GM12878 (cell line): ENCODE results near the gene TOMT. TPM values are rescaled to one million over a fixed set of nuclear protein-coding genes. Genes with fewer than 3 reads are reported as not detected.
A peak's percentile ranks its signal among the peaks of the same experiment; 100 is the strongest.

Experiments used
- ATF7 ChIP-seq: fragments of 450-650 bp; IDR thresholded peaks from 2 replicates; pipeline ENCODE4 v1.6.1; 2016; ENCODE audit warnings: low read depth, mild to moderate bottlenecking
- DPF2 ChIP-seq: fragments of 450-650 bp; IDR thresholded peaks from 2 replicates; pipeline ENCODE4 v1.6.1; 2017; ENCODE audit warnings: mild to moderate bottlenecking
- EED ChIP-seq: sonication (generic); IDR thresholded peaks from 2 replicates; pipeline ENCODE4 v1.6.1; 2016; ENCODE audit warnings: antibody characterized with exemption, low read depth
- FOS ChIP-seq: IDR thresholded peaks from 3 replicates; pipeline ENCODE4 v1.6.1; 2011; ENCODE audit warnings: borderline replicate concordance; ENCODE audit not compliant: insufficient read length; ENCODE audit errors: extremely low read depth
- HDGF ChIP-seq: fragments of 450-650 bp; IDR thresholded peaks from 2 replicates; pipeline ENCODE4 v1.6.1; 2016; ENCODE audit warnings: antibody characterized with exemption
- KAT2A ChIP-seq: conservative IDR thresholded peaks from 2 replicates; pipeline ENCODE4 v1.6.1; 2011; ENCODE audit warnings: low read depth, low read length; ENCODE audit not compliant: control insufficient read depth
- KDM1A ChIP-seq: fragments of 200-600 bp; sonication (generic); IDR thresholded peaks from 2 replicates; pipeline ENCODE4 v1.6.1; 2016; ENCODE audit warnings: borderline replicate concordance
- MEF2B ChIP-seq: fragments of 450-650 bp; IDR thresholded peaks from 2 replicates; pipeline ENCODE4 v1.6.1; 2018; ENCODE audit warnings: mild to moderate bottlenecking, moderate library complexity; ENCODE audit not compliant: partially characterized antibody, poor library complexity, severe bottlenecking
- NR2F1 ChIP-seq: fragments of 450-650 bp; conservative IDR thresholded peaks from 2 replicates; pipeline ENCODE4 v1.6.1; 2017; ENCODE audit warnings: mild to moderate bottlenecking
- PAX8 ChIP-seq: fragments of 450-650 bp; IDR thresholded peaks from 2 replicates; pipeline ENCODE4 v1.6.1; 2017; ENCODE audit warnings: mild to moderate bottlenecking, moderate library complexity
- PML ChIP-seq: IDR thresholded peaks from 2 replicates; pipeline ENCODE4 v1.6.1; 2012; ENCODE audit warnings: low read length, inconsistent platforms
- POU2F2 ChIP-seq: IDR thresholded peaks from 3 replicates; pipeline ENCODE4 v1.6.1; 2011; ENCODE audit warnings: low read depth, mild to moderate bottlenecking, low read length, borderline replicate concordance
- WRNIP1 ChIP-seq: IDR thresholded peaks from 2 replicates; pipeline ENCODE4 v1.6.1; 2011; ENCODE audit warnings: low read depth, low read length, improper control_type of control experiment, borderline replicate concordance
- ZNF274 ChIP-seq: IDR thresholded peaks from one replicate; pipeline ENCODE4 v1.8.0; 2011; ENCODE audit not compliant: insufficient read length, insufficient read depth
- ZNF384 ChIP-seq: IDR thresholded peaks from 2 replicates; pipeline ENCODE4 v1.6.1; 2012; ENCODE audit warnings: low read depth, mild to moderate bottlenecking, low read length, improper control_type of control experiment, borderline replicate concordance
- polyA plus RNA-seq, 11 experiments: library from polyadenylated mRNA; depleted of rRNA in 4 of 11; unstranded in 6 of 11; stranded (reverse) in 5 of 11; fragments of >200 nt; fragmentation: Nextera tagmentation in 4 of 11; fragmentation: Illumina TruSeq in 1 of 11; extraction: Ambion mirVana in 4 of 11; extraction: Trizol in 1 of 11; gene quantifications; 1 replicate in 1 of 11; 2 replicates in 10 of 11; pipeline versions ENCODE4 v1.2.1 to v1.2.3, GENCODE V29; 2011 to 2016; ENCODE audit warnings: inconsistent platforms in 2 of 11, missing spikeins in 2 of 11, low read depth in 1 of 11
- total RNA-seq, 4 experiments: library from RNA; depleted of rRNA in 3 of 4; stranded (reverse); fragments of >200 nt in 3 of 4; fragmentation: Illumina TruSeq in 1 of 4; extraction: Trizol in 1 of 4; gene quantifications; 2 replicates each; pipeline versions ENCODE4 v1.2.1 to v1.2.3, GENCODE V29; 2013 to 2021
- TF ChIP-seq, protein P1 (sequence below): IDR thresholded peaks from 2 replicates; pipeline ENCODE4 v1.6.1; 2011; ENCODE audit warnings: low read depth, low read length, improper control_type of control experiment, borderline replicate concordance
- TF ChIP-seq, protein P2 (sequence below): fragments of 450-650 bp; IDR thresholded peaks from 2 replicates; pipeline ENCODE4 v1.6.1; 2018; ENCODE audit warnings: borderline replicate concordance, mild to moderate bottlenecking; ENCODE audit not compliant: partially characterized antibody
- TF ChIP-seq, protein P3 (sequence below): IDR thresholded peaks from 2 replicates; pipeline ENCODE4 v1.6.1; 2011; ENCODE audit warnings: mild to moderate bottlenecking, low read depth, low read length, moderate library complexity; ENCODE audit not compliant: insufficient replicate concordance
- TF ChIP-seq, protein P4 (sequence below): fragments of 450-650 bp; formaldehyde crosslinking; IDR thresholded peaks from 2 replicates; pipeline ENCODE4 v1.5.0; 2022; ENCODE audit warnings: mild to moderate bottlenecking, missing genetic modification characterization

Gene TOMT
- total and polyA plus RNA-seq, 10 of the 15 experiments (the other 5 are each of a cell fraction or from before 2014, with no cell fraction given) = not detected

DNA sequence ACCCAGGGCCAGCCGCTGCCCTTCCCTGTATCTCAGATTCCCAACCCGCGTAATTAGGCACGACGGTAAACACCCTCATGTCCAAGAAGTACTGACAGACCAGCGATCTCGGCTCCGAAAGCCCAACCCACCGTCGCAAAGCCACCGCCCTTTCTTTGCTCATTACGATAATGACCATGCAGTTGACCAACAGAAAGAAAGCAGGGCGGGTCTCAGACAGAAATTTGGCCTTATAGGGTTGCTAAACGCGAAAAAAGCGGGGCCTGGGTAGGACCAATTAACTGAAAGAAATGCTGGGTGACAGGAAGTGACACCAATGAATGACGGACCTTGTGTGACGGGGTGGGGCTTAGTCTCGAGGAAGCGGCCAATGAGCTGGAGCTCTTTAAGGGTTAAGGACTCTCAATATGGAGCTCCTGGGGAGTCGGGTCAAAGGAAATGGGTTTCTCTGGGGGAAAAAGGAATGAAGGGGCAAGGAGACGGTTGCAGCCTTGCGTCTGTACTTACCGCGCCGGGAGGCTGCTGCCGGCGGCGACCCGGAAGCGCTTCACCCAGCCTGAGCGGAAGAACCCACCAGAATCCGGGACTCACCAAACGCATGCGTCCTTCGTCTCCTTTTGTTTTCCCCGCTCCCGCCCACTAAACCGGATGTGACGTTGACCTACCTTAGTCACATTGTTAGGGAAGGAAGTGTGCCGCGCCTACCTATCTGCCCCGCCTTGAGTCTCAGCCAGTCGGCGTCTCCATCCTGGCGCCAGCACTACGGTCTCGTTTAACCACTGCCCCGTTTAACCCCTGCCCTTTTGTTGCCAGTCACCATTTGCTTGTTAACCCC is 6.6 kb downstream of the TOMT start, which contains the start of gene ANAPC15 (continued):
- TF ChIP-seq FOS (peak; percentile 54), KAT2A (no peak), PML (peak; percentile 96), MEF2B (no peak), PAX8 (no peak), POU2F2 (peak; percentile 88; the same call in 2 of the 3 replicates), DPF2 (peak; percentile 79; the same call in 1 of the 2 replicates), WRNIP1 (no peak), EED (0 out of 2 replicates have a peak, but pooled peaks have one; percentile 10), ATF7 (peak; percentile 65), KDM1A (no peak), HDGF (peak; percentile 27; the same call in 1 of the 2 replicates), ZNF274 (no peak), NR2F1 (peak; percentile 89), ZNF384 (peak; percentile 79)
- TF ChIP-seq, protein P1, sequence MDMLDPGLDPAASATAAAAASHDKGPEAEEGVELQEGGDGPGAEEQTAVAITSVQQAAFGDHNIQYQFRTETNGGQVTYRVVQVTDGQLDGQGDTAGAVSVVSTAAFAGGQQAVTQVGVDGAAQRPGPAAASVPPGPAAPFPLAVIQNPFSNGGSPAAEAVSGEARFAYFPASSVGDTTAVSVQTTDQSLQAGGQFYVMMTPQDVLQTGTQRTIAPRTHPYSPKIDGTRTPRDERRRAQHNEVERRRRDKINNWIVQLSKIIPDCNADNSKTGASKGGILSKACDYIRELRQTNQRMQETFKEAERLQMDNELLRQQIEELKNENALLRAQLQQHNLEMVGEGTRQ = no peak; the same call in 1 of the 2 replicates
- TF ChIP-seq, protein P2, sequence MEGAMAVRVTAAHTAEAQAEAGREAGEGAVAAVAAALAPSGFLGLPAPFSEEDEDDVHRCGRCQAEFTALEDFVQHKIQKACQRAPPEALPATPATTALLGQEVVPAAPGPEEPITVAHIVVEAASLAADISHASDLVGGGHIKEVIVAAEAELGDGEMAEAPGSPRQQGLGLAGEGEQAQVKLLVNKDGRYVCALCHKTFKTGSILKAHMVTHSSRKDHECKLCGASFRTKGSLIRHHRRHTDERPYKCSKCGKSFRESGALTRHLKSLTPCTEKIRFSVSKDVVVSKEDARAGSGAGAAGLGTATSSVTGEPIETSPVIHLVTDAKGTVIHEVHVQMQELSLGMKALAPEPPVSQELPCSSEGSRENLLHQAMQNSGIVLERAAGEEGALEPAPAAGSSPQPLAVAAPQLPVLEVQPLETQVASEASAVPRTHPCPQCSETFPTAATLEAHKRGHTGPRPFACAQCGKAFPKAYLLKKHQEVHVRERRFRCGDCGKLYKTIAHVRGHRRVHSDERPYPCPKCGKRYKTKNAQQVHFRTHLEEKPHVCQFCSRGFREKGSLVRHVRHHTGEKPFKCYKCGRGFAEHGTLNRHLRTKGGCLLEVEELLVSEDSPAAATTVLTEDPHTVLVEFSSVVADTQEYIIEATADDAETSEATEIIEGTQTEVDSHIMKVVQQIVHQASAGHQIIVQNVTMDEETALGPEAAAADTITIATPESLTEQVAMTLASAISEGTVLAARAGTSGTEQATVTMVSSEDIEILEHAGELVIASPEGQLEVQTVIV = peak; percentile 77
- TF ChIP-seq, protein P3, sequence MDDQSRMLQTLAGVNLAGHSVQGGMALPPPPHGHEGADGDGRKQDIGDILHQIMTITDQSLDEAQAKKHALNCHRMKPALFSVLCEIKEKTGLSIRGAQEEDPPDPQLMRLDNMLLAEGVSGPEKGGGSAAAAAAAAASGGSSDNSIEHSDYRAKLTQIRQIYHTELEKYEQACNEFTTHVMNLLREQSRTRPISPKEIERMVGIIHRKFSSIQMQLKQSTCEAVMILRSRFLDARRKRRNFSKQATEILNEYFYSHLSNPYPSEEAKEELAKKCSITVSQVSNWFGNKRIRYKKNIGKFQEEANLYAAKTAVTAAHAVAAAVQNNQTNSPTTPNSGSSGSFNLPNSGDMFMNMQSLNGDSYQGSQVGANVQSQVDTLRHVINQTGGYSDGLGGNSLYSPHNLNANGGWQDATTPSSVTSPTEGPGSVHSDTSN = peak; percentile 96
- TF ChIP-seq, protein P4, sequence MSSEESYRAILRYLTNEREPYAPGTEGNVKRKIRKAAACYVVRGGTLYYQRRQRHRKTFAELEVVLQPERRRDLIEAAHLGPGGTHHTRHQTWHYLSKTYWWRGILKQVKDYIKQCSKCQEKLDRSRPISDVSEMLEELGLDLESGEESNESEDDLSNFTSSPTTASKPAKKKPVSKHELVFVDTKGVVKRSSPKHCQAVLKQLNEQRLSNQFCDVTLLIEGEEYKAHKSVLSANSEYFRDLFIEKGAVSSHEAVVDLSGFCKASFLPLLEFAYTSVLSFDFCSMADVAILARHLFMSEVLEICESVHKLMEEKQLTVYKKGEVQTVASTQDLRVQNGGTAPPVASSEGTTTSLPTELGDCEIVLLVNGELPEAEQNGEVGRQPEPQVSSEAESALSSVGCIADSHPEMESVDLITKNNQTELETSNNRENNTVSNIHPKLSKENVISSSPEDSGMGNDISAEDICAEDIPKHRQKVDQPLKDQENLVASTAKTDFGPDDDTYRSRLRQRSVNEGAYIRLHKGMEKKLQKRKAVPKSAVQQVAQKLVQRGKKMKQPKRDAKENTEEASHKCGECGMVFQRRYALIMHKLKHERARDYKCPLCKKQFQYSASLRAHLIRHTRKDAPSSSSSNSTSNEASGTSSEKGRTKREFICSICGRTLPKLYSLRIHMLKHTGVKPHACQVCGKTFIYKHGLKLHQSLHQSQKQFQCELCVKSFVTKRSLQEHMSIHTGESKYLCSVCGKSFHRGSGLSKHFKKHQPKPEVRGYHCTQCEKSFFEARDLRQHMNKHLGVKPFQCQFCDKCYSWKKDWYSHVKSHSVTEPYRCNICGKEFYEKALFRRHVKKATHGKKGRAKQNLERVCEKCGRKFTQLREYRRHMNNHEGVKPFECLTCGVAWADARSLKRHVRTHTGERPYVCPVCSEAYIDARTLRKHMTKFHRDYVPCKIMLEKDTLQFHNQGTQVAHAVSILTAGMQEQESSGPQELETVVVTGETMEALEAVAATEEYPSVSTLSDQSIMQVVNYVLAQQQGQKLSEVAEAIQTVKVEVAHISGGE (CRISPR knock-in tag) = no peak
